H9 (cell line): ENCODE data around the gene KREMEN2. TPM values are rescaled to one million over a fixed set of nuclear protein-coding genes. Genes with fewer than 3 reads are reported as not detected.

Experiments
- DNase-seq: peaks from one replicate; pipeline ENCODE4 v3.0.0-alpha.2; 2017
- H2AFZ ChIP-seq: one replicate; pipeline ENCODE4 v1.6.1; 2013; ENCODE audit warnings: mild to moderate bottlenecking, low read length, control low read depth, moderate library complexity
- H2AK5ac ChIP-seq: 2 replicates; pipeline ENCODE4 v1.6.1; 2013; ENCODE audit warnings: low read length, control low read depth, mixed read lengths; ENCODE audit not compliant: insufficient read length
- H2BK120ac ChIP-seq: one replicate; pipeline ENCODE4 v1.6.1; 2013; ENCODE audit warnings: low read depth, mild to moderate bottlenecking, low read length, control low read depth, inconsistent platforms; ENCODE audit not compliant: poor library complexity, severe bottlenecking
- H2BK12ac ChIP-seq: 2 replicates; pipeline ENCODE4 v1.6.1; 2013; ENCODE audit warnings: low read length, control low read depth, mixed read lengths, low read depth; ENCODE audit not compliant: insufficient read length
- H2BK15ac ChIP-seq: 2 replicates; pipeline ENCODE4 v1.6.1; 2013; ENCODE audit warnings: low read depth, low read length, control low read depth
- H2BK20ac ChIP-seq: one replicate; pipeline ENCODE4 v1.6.1; 2013; ENCODE audit warnings: low read depth, mild to moderate bottlenecking, low read length, control low read depth, inconsistent platforms; ENCODE audit not compliant: poor library complexity, severe bottlenecking
- H2BK5ac ChIP-seq: 2 replicates; pipeline ENCODE4 v1.6.1; 2013; ENCODE audit warnings: low read length, control low read depth, mixed read lengths; ENCODE audit not compliant: insufficient read length
- H3K14ac ChIP-seq: 2 replicates; pipeline ENCODE4 v1.6.1; 2013; ENCODE audit warnings: low read length, control low read depth; ENCODE audit not compliant: insufficient read depth
- H3K18ac ChIP-seq: 2 replicates; pipeline ENCODE4 v1.6.1; 2013; ENCODE audit warnings: low read depth, mild to moderate bottlenecking, mixed read lengths, low read length, control low read depth; ENCODE audit not compliant: insufficient read length
- H3K23ac ChIP-seq: 2 replicates; pipeline ENCODE4 v1.6.1; 2013; ENCODE audit warnings: low read length, control low read depth, mixed read lengths, low read depth; ENCODE audit not compliant: insufficient read length
- H3K23me2 ChIP-seq: 2 replicates; pipeline ENCODE4 v1.6.1; 2013; ENCODE audit warnings: low read depth, mild to moderate bottlenecking, mixed read lengths, low read length, control low read depth; ENCODE audit not compliant: insufficient read length, poor library complexity, severe bottlenecking
- H3K27ac ChIP-seq: 2 replicates; pipeline ENCODE4 v1.5.1; 2013; ENCODE audit warnings: low read length, control low read depth, mixed read lengths, low read depth; ENCODE audit not compliant: insufficient read length
- H3K27me3 ChIP-seq: 2 replicates; pipeline ENCODE4 v1.6.1; 2013; ENCODE audit warnings: low read length, control low read depth, inconsistent platforms; ENCODE audit not compliant: insufficient read depth
- H3K4ac ChIP-seq: 2 replicates; pipeline ENCODE4 v1.6.1; 2013; ENCODE audit warnings: low read depth, mild to moderate bottlenecking, control low read depth, inconsistent platforms, low read length, moderate library complexity
- H3K4me1 ChIP-seq: 2 replicates; pipeline ENCODE4 v1.6.1; 2013; ENCODE audit warnings: low read length, control low read depth, inconsistent platforms; ENCODE audit not compliant: insufficient read depth
- H3K4me2 ChIP-seq: 2 replicates; pipeline ENCODE4 v1.6.1; 2013; ENCODE audit warnings: low read length, control low read depth, mixed read lengths; ENCODE audit not compliant: insufficient read length, insufficient read depth
- H3K56ac ChIP-seq: 2 replicates; pipeline ENCODE4 v1.6.1; 2013; ENCODE audit warnings: low read depth, mild to moderate bottlenecking, mixed read lengths, low read length, control low read depth; ENCODE audit not compliant: insufficient read length
- H3K79me1 ChIP-seq: 2 replicates; pipeline ENCODE4 v1.6.1; 2013; ENCODE audit warnings: low read depth, mild to moderate bottlenecking, moderate library complexity, low read length, control low read depth, inconsistent platforms; ENCODE audit not compliant: insufficient read depth, poor library complexity, severe bottlenecking
- H3K79me2 ChIP-seq: 2 replicates; pipeline ENCODE4 v1.6.1; 2013; ENCODE audit warnings: low read length, control low read depth, inconsistent platforms; ENCODE audit not compliant: insufficient read depth
- H3K9ac ChIP-seq: 2 replicates; pipeline ENCODE4 v1.6.1; 2013; ENCODE audit warnings: low read length, control low read depth, mixed read lengths; ENCODE audit not compliant: insufficient read length; ENCODE audit errors: extremely low read depth
- H3K9me3 ChIP-seq: one replicate; pipeline ENCODE4 v1.6.1; 2013; ENCODE audit warnings: low read depth, low read length, inconsistent platforms; ENCODE audit not compliant: control insufficient read depth
- H3T11ph ChIP-seq: one replicate; pipeline ENCODE4 v1.6.1; 2013; ENCODE audit warnings: mild to moderate bottlenecking, low read length, control low read depth, inconsistent platforms
- H4K20me1 ChIP-seq: one replicate; pipeline ENCODE4 v1.6.1; 2013; ENCODE audit not compliant: control insufficient read depth, insufficient read length, insufficient read depth
- H4K5ac ChIP-seq: 2 replicates; pipeline ENCODE4 v1.6.1; 2013; ENCODE audit warnings: low read depth, mild to moderate bottlenecking, mixed read lengths, low read length, control low read depth; ENCODE audit not compliant: insufficient read length
- H4K8ac ChIP-seq: replicated peaks from 2 replicates; pipeline ENCODE4 v1.6.1; 2013; ENCODE audit warnings: low read length, control low read depth, mixed read lengths, low read depth; ENCODE audit not compliant: insufficient read length
- H4K91ac ChIP-seq: 2 replicates; pipeline ENCODE4 v1.6.1; 2013; ENCODE audit warnings: low read depth, mild to moderate bottlenecking, moderate library complexity, mixed read lengths, low read length, control low read depth; ENCODE audit not compliant: insufficient read length
- H3K27ac Mint-ChIP-seq, 3 experiments: 2 replicates in 2 of 3; 3 replicates in 1 of 3; pipeline ENCODE4 v1.8.0; 2020 to 2021; ENCODE audit warnings: mixed read lengths in 3 of 3, mild to moderate bottlenecking in 1 of 3, moderate library complexity in 1 of 3
- H3K27me3 Mint-ChIP-seq: 2 replicates; pipeline ENCODE4 v1.8.0; 2021; ENCODE audit warnings: low read depth, mild to moderate bottlenecking, moderate library complexity, mixed read lengths
- H3K36me3 Mint-ChIP-seq, 3 experiments: 2 replicates in 2 of 3; 3 replicates in 1 of 3; pipeline ENCODE4 v1.8.0; 2020 to 2021; ENCODE audit warnings: low read depth in 3 of 3, mixed read lengths in 3 of 3; ENCODE audit not compliant: insufficient read depth in 1 of 3
- H3K4me1 Mint-ChIP-seq, 2 experiments: 2 replicates each; pipeline ENCODE4 v1.8.0; 2020; ENCODE audit warnings: mixed read lengths in 2 of 2
- H3K4me3 Mint-ChIP-seq, 2 experiments: 2 replicates in 1 of 2; 3 replicates in 1 of 2; pipeline ENCODE4 v1.8.0; 2020 to 2021; ENCODE audit warnings: mild to moderate bottlenecking in 2 of 2, mixed read lengths in 2 of 2, moderate library complexity in 1 of 2
- H3K9me3 Mint-ChIP-seq, 2 experiments: 2 replicates in 1 of 2; 3 replicates in 1 of 2; pipeline ENCODE4 v1.8.0; 2020; ENCODE audit warnings: mild to moderate bottlenecking in 2 of 2, mixed read lengths in 2 of 2, moderate library complexity in 1 of 2
- CTCF ChIP-seq: fragments of 200-600 bp; sonication (generic); conservative IDR thresholded peaks from 3 replicates; pipeline ENCODE4 v1.8.0; 2021; ENCODE audit warnings: antibody characterized with exemption, mild to moderate bottlenecking
- WGBS: extraction: QIAGEN DNeasy Blood & Tissue Kit; methylation state at CpG from one replicate; pipeline ENCODE4 v1.1.7; 2013; ENCODE audit warnings: missing lambda C conversion rate, low lambda C conversion rate, mixed read lengths; ENCODE audit not compliant: insufficient read length; ENCODE audit errors: extremely low coverage; 5-methylcytosine and 5-hydroxymethylcytosine counted together
- total RNA-seq: library from RNA; stranded (reverse); gene quantifications from 2 replicates; pipeline ENCODE4 v1.2.1, GENCODE V29; 2021

KREMEN2 gene
- total RNA-seq, 1 experiment from 2014 or later, result 12.8 TPM

- no peak overlapping the region for H2BK5ac ChIP-seq
- H3K23me2 ChIP-seq, result no peaks in the 10 kb centered on the region
- no peak overlapping the region for H3K4me2 ChIP-seq
- H3K18ac ChIP-seq, result no peak overlapping the region
- no peak overlapping the region for H3K14ac ChIP-seq
- no peaks in the 10 kb centered on the region for H3K27me3 ChIP-seq
- H2BK12ac ChIP-seq, result no peak overlapping the region
- H4K8ac ChIP-seq, result no peak overlapping the region
- no peak overlapping the region for H3K4me3 Mint-ChIP-seq
- WGBS, result no CpG with 5 or more reads among the region's 22 CpGs
- no peak overlapping the region for H3T11ph ChIP-seq
- H3K27me3 Mint-ChIP-seq, result no peaks in the 10 kb centered on the region
- H3K4ac ChIP-seq, result no peak overlapping the region
- H2AK5ac ChIP-seq, result no peak overlapping the region
- DNase-seq, result no peak
- H2BK20ac ChIP-seq, result no peak overlapping the region
- no peaks in the 10 kb centered on the region for H3K79me1 ChIP-seq
- TF ChIP-seq CTCF, result no peak
- no peak overlapping the region for H2BK120ac ChIP-seq
- H3K27ac ChIP-seq, result no peak overlapping the region
- H2BK15ac ChIP-seq, result no peak overlapping the region
- no peaks in the 10 kb centered on the region for H4K20me1 ChIP-seq
- no peak overlapping the region for H3K9ac ChIP-seq
- H3K4me1 ChIP-seq, result no peaks in the 10 kb centered on the region
- H2AFZ ChIP-seq, result no peak overlapping the region
- no peaks in the 10 kb centered on the region for H3K4me1 Mint-ChIP-seq
- no peak overlapping the region for H4K5ac ChIP-seq
- H3K9me3 ChIP-seq, result no peaks in the 10 kb centered on the region
- H3K36me3 Mint-ChIP-seq, result peaks cover 10 to 26% (median 23%) of the 10 kb centered on the region in 3 experiments
- H3K23ac ChIP-seq, result no peak overlapping the region
- no peak overlapping the region for H3K27ac Mint-ChIP-seq
- no peaks in the 10 kb centered on the region for H3K9me3 Mint-ChIP-seq
- H3K79me2 ChIP-seq, result no peaks in the 10 kb centered on the region
- H4K91ac ChIP-seq, result no peak overlapping the region
- H3K56ac ChIP-seq, result no peak overlapping the region
Observed at GRCh38 chr16:2936436-2937011, 27.6 kb upstream of the KREMEN2 start.
